ENCODE results near the gene AMOTL2.

- no peak for TF ChIP-seq CTCF (IDR thresholded peaks at IDR 0.05; ENCODE audit: low read depth, low read length, poor library complexity, severe bottlenecking)
- no peak for TF ChIP-seq EZH2phosphoT487 (IDR thresholded peaks at IDR 0.05; ENCODE audit: borderline replicate concordance, low read length)
These were observed 32.3 kb upstream of the AMOTL2 start for GRCh38 chr3:134406331-134407238.

Measured in DOHH2 (cell line).